Measurements from ENCODE around the gene TIMP2. TPM values are rescaled to one million over a fixed set of nuclear protein-coding genes. Genes with fewer than 3 reads are reported as not detected.

Gene TIMP2
- total RNA-seq, 1 experiment from 2014 or later = 62.4 TPM

DNA sequence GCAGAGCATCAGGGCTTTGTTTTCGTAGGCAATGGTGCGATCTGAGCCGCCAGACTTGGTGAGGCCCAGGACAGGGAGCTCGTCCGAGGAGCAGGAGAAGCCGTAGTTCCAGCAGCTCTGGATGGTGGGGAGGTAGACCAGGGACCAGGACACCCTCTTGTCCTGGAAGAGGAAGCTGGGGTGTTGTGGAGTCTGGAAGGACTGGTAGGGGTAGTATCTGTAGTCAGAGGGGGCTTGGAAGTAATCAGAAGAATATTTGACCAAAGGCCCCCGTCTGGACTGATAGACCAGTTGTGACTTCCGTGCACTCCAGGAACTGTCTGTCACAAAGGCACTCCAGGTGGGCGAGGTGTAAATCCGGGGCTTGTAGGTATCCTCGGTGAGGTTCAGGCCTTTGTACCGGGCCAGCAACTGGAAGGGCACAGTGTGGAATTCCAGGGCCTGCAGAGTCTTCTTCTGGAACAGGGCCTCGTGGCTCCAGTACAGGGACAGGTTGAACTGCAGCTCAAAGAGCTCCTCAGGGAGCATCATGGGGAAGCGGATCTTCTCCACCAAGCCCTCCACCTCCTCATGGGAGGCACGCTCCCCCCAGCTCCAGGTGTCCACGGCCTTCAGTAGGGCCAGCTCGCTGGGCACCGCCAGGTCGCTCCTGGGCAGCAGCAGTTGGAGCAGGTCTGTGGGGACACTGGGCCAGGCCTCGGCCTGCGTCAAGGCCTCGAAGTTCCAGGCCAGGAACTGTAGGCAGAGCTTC is 46.7 kb upstream of the TIMP2 start:
- in situ Hi-C loops (cut with HindIII; ENCODE audit: low pct_unique_long_range_greater_than_20kb, low sequenced_read_pairs) = no loop called here
- no peaks in the 10 kb centered on the region for H3K36me3 ChIP-seq (ENCODE audit: control insufficient read depth, insufficient read depth, low read length)
- DNase-seq (ENCODE audit: low read depth, low spot score) = no peak
- H3K27ac ChIP-seq (ENCODE audit: low read length) = peak overlapping the region; percentile 34; the same call in 1 of the 2 replicates
- POLR2A ChIA-PET = no interaction called here
- intact Hi-C loops (cut with micrococcal nuclease; ENCODE audit: unreplicated experiment) = loop anchor here (2.0 kb wide), 1 partner anchor 105 kb away; no protein-coding TSS in a partner anchor
- no peaks in the 10 kb centered on the region for H3K27me3 ChIP-seq (ENCODE audit: control insufficient read depth, insufficient read depth, low read length)
- peaks cover 5% of the 10 kb centered on the region; the same call in 1 of the 2 replicates for H3K4me1 ChIP-seq (ENCODE audit: control insufficient read depth, insufficient read depth, low read length)
- H3K9me3 ChIP-seq (ENCODE audit: control insufficient read depth, insufficient read depth, low read depth, low read length) = no peaks in the 10 kb centered on the region
- CTCF ChIA-PET = interaction anchor here (0.6 to 3.0 kb wide), 6 partner anchors 13 to 253 kb away, joined by 3 to 33 read pairs (median 6); no protein-coding TSS in a partner anchor
- no peak overlapping the region for H3K4me3 ChIP-seq (ENCODE audit: low read depth in 2 of 2, low read length in 2 of 2)
- no TSS peak for BruUV-seq (replicated peaks)
- peak; percentile 33 for ATAC-seq
- TF ChIP-seq SIN3A (IDR thresholded peaks at IDR 0.05; ENCODE audit: borderline replicate concordance, insufficient read depth, low read depth, low read length) (no peak), CTCF (IDR thresholded peaks at IDR 0.05) (no peak), POLR2AphosphoS5 (IDR thresholded peaks at IDR 0.05; ENCODE audit: low read depth, low read length) (no peak), TCF7L2 (IDR thresholded peaks at IDR 0.05; ENCODE audit: low read depth, low read length) (no peak), REST (IDR thresholded peaks at IDR 0.05; ENCODE audit: insufficient read depth in 1 of 2, low read depth in 2 of 2, low read length in 1 of 2) (no peak)

GRCh38 chr17:78970834-78971755 is 45.9 kb upstream of the TIMP2 start:
- Histone ChIP-seq H3K4me1 (ENCODE audit: control insufficient read depth, insufficient read depth, low read length) (peaks cover 5% of the 10 kb centered on the region; the same call in 1 of the 2 replicates), H3K27ac (ENCODE audit: low read length) (peak overlapping the region; percentile 34; the same call in 1 of the 2 replicates), H3K9me3 (ENCODE audit: control insufficient read depth, insufficient read depth, low read depth, low read length) (no peaks in the 10 kb centered on the region), H3K4me3 (ENCODE audit: low read depth in 2 of 2, low read length in 2 of 2) (no peak overlapping the region), H3K27me3 (ENCODE audit: control insufficient read depth, insufficient read depth, low read length) (no peaks in the 10 kb centered on the region), H3K36me3 (ENCODE audit: control insufficient read depth, insufficient read depth, low read length) (no peaks in the 10 kb centered on the region)
- POLR2A ChIA-PET = no interaction called here
- intact Hi-C loops (cut with micrococcal nuclease; ENCODE audit: unreplicated experiment) (loop anchor here (2.0 kb wide), 1 partner anchor 104 kb away; no protein-coding TSS in a partner anchor), in situ Hi-C loops (cut with HindIII; ENCODE audit: low pct_unique_long_range_greater_than_20kb, low sequenced_read_pairs) (no loop called here)
- no peak for TF ChIP-seq POLR2AphosphoS5 (IDR thresholded peaks at IDR 0.05; ENCODE audit: low read depth, low read length)
- TF ChIP-seq REST (IDR thresholded peaks at IDR 0.05; ENCODE audit: insufficient read depth in 1 of 2, low read depth in 2 of 2, low read length in 1 of 2) = 0 out of 4 replicates have a peak, but pooled peaks of 1 of the 2 experiments have one; percentile 34
- peak; percentile 95 for TF ChIP-seq CTCF (IDR thresholded peaks at IDR 0.05)
- CTCF ChIA-PET = interaction anchor here (0.5 to 3.0 kb wide), 7 partner anchors 14 to 252 kb away, joined by 3 to 33 read pairs (median 4); no protein-coding TSS in a partner anchor
- DNase-seq (ENCODE audit: low read depth, low spot score) (no peak), ATAC-seq (peak; percentile 70)
- TSS peak; percentile 88 for BruUV-seq (replicated peaks)
